IPS DF 4.7 (cell line): ENCODE measurements around the gene KRTAP1-1.
"Not testable (repeated sequence)": the region's sequence is repeated elsewhere in the genome, so short reads cannot be mapped to it uniquely, and the experiment has no call there.

Experiments
- DNase-seq: peaks from one replicate; pipeline ENCODE4 v3.0.0-alpha.2; 2013; ENCODE audit warnings: low spot score; ENCODE audit errors: extremely low read depth

The KRTAP1-1 gene

GRCh38 chr17:41057547-41057946 is 16.3 kb upstream of the KRTAP1-1 start:
- no peak for DNase-seq

GRCh38 chr17:41055130-41055529 is 13.9 kb upstream of the KRTAP1-1 start, which contains the start of gene KRTAP2-2:
Gene KRTAP2-2 (minus strand): TSS chr17:41055230. CDS start chr17:41055211, 19 bp downstream.
- not testable (repeated sequence) for DNase-seq

GRCh38 chr17:41054556-41054955 is 13.3 kb upstream of the KRTAP1-1 start:
- not testable (repeated sequence) for DNase-seq

- DNase-seq, result no peak
Measured at GRCh38 chr17:41054025-41054424, 12.8 kb upstream of the KRTAP1-1 start.

- DNase-seq, result no peak
Measured at GRCh38 chr17:41052566-41052965, 11.3 kb upstream of the KRTAP1-1 start.

GRCh38 chr17:41049110-41049509 is 7.9 kb upstream of the KRTAP1-1 start:
- DNase-seq, result no peak

GRCh38 chr17:41048441-41048840 is 7.2 kb upstream of the KRTAP1-1 start:
- no peak for DNase-seq

GRCh38 chr17:41046735-41047465 is 5.7 kb upstream of the KRTAP1-1 start, which contains the start of gene KRTAP2-1:
Gene KRTAP2-1 (minus strand): TSS chr17:41047316. CDS start chr17:41047267, 49 bp downstream.
- DNase-seq, result not testable (repeated sequence)

- no peak for DNase-seq
Measured at GRCh38 chr17:41042953-41043352, 1.7 kb upstream of the KRTAP1-1 start.

GRCh38 chr17:41037853-41038350 is 3.3 kb downstream of the KRTAP1-1 start:
- DNase-seq, result no peak

GRCh38 chr17:41034346-41034935 is 6.8 kb downstream of the KRTAP1-1 start, which contains the start of gene KRTAP1-3:
Gene KRTAP1-3 (minus strand): TSS chr17:41034874. CDS start chr17:41034821, 53 bp downstream.
- not testable (repeated sequence) for DNase-seq

GRCh38 chr17:41029633-41030245 is 11.5 kb downstream of the KRTAP1-1 start, which contains the start of gene KRTAP1-4:
Gene KRTAP1-4 (minus strand): TSS chr17:41030195. CDS start chr17:41030078, 117 bp downstream.
- DNase-seq, result no peak

- no peak for DNase-seq
Measured at GRCh38 chr17:41026715-41027471, 14.4 kb downstream of the KRTAP1-1 start, which contains the start of gene KRTAP1-5. Gene KRTAP1-5 (minus strand): TSS chr17:41027208. CDS start chr17:41027155, 53 bp downstream.

- DNase-seq, result no peak
Measured at GRCh38 chr17:41024697-41025096, 16.6 kb downstream of the KRTAP1-1 start.

- no peak for DNase-seq
Measured at GRCh38 chr17:41020336-41020735, 20.9 kb downstream of the KRTAP1-1 start.

GRCh38 chr17:41019415-41019814 is 21.8 kb downstream of the KRTAP1-1 start:
- DNase-seq, result no peak

- DNase-seq, result no peak
Measured at GRCh38 chr17:41018541-41018940, 22.7 kb downstream of the KRTAP1-1 start.

GRCh38 chr17:41016578-41017215 is 24.6 kb downstream of the KRTAP1-1 start:
- no peak for DNase-seq

GRCh38 chr17:41015454-41015853 is 25.8 kb downstream of the KRTAP1-1 start:
- no peak for DNase-seq

- DNase-seq, result no peak
Measured at GRCh38 chr17:41013606-41014005, 27.6 kb downstream of the KRTAP1-1 start.
